ENCODE data around the gene KBTBD7.

The KBTBD7 gene, protein sequence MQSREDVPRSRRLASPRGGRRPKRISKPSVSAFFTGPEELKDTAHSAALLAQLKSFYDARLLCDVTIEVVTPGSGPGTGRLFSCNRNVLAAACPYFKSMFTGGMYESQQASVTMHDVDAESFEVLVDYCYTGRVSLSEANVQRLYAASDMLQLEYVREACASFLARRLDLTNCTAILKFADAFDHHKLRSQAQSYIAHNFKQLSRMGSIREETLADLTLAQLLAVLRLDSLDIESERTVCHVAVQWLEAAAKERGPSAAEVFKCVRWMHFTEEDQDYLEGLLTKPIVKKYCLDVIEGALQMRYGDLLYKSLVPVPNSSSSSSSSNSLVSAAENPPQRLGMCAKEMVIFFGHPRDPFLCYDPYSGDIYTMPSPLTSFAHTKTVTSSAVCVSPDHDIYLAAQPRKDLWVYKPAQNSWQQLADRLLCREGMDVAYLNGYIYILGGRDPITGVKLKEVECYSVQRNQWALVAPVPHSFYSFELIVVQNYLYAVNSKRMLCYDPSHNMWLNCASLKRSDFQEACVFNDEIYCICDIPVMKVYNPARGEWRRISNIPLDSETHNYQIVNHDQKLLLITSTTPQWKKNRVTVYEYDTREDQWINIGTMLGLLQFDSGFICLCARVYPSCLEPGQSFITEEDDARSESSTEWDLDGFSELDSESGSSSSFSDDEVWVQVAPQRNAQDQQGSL

DNA sequence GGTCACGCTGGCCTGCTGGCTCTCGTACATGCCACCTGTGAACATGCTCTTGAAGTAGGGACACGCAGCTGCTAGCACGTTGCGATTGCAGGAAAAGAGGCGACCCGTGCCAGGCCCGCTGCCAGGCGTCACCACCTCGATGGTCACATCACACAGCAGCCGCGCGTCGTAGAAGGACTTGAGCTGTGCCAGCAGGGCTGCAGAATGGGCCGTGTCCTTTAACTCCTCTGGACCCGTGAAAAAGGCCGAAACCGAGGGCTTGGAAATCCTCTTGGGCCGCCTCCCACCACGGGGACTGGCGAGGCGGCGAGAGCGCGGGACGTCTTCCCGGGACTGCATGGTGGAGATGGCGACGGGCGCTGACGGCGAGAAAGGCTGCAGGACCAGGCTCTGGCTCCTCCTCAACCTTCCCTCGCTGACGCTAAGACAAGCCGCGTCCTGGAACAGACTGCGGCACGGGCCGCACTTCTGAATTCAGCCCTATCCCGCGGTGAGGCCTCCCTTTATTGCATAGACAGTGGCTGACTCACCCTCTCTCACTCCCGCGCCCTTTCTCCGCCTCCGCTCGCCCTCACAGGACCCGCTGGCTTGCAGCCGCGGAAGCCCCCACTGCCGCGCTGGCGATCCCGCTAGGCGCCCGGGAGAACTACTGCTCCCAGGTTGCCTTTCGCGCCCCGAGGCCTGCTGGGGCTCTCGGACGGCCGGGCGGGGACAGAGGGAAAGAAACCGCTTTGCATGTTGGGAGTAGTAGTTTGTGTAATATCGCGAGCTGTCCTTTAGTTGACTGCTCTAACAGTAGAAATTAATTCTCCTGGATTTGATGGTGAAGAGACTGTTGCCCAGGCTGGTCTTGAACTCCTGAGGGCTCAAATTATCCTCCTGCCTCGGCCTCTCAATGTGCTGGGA is at the start of gene KBTBD7:
TSS of gene KBTBD7 (minus strand) at position 651 of the 906 bp plus-strand sequence. CDS start at position 339, 312 bp downstream.
- peak; percentile 93 for DNase-seq

DNA sequence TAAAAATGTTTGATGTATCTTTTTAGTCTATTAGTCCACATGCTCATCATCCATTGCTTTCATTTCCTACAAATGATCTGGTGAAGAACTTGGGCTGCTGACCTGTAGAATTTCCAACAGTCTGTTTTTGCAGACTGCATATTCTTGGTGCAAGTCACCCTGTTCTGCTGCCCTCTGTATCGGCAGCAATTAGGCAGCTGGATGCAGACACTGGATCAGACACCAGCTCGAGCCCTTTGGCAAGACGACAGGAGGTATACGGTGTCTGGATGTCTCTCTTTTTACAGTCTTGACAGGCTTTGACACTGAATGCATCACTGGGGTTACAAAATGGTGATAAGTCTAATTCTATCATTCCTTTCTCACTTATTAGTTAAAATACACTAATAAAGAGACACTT is 47.3 kb upstream of the KBTBD7 start:
- no peak for DNase-seq

DNA sequence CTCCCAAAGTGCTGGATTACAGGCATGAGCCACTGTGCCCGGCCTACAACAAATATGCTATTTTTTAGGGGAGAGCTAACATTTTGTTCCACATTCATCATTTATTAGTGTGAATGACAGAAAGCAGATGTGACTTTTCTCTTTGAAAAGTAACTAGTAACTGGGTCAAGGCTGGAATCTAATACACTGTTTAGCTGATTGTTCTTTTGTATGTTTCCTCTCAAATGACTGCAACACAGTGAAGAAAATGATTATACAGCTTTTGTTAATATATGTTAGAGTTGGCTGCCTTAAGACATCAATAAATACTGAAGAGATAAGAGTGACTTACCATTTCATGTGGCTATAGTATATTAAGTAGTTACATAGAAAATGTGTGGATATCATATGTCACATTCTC is 42.0 kb upstream of the KBTBD7 start:
- DNase-seq: no peak

DNA sequence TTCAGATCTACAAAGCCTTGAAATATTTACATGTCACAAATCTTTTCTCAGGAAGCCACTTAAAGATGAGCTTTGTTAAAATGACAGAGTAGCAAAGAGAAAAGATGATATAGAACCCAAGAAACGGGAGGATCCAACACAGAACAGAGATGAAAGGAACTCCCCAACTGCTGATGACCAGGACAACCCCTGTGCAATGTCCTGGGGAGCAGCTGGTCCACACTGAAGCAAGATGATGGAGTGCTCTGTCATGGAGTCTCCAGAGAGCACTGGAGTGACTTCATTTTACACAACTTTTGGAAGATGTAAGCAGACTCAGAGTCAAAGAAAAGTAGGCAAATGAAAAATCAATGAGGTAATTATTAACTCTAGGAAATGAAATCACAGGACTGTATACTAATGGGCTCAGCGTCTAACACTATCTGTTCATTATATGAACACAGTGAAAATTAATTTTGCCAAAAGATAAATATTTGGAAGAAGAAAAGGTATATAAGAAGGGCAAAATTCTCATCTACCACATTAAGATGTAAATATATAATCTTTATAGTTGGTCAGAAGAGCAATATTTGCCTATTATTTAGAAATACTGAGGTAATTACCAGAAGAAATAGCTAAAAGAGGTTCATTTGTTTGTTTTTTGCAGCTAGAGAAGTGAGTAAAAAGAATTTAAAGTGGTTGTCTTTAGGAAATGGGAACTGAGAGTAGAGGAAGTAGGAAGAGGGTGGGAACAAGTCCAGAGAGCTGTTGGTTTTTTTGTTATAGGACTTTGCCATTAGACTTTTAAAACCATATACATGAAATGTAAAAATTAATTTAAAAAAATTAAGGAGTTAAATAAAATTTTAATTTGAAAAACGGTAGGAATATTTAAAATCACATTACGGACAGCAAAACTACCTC is 38.5 kb upstream of the KBTBD7 start:
- no peak for DNase-seq

DNA sequence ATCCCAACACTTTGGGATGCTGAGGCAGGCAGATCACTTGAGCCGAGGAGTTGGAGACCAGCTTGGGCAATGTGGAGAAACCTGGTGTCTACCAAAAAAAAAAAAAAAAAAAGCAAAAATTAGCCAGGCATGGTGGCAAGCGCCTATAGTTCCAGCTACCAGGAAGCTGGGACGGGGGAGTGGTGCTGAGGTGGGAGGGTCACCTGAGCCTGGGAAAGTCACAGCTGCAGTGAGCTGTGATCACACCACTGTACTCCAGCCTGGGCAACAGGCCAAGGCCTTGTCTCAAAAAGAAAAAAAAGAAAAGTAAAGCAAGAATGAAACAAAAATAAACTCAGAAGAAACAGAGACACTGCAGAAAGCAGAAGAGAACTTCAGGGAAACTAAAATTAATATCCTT is 37.4 kb upstream of the KBTBD7 start:
- DNase-seq: no peak

DNA sequence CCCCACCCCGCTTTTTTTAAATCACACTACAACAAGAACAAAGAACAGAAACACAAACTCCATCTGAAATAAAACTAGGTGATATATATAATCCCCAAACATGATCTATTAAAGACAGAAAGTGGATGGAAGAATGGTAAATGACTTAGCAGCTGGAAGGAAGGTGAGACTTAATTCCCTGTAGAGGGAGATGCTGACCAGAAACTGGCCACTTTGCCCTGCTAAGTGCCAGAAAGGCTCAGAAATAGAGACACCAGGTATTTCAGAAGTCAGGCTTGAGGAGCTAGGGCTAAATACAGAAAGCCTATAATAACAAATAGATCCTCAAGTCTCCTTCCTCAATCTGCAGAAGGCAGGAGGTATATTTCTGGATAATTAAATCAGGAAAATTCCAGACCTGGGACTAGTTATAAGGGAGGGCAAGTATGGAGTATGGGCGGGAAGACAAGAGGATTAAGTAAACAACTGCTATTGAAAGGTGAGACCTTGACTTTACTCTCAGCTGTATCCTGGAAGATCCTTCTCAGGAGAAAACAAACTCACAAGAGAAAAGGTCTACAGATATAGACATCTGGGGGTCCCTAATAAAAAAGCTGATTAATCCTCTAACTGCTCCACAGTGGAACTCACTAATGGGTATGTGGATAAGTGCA is 36.8 kb upstream of the KBTBD7 start:
- DNase-seq: no peak

DNA sequence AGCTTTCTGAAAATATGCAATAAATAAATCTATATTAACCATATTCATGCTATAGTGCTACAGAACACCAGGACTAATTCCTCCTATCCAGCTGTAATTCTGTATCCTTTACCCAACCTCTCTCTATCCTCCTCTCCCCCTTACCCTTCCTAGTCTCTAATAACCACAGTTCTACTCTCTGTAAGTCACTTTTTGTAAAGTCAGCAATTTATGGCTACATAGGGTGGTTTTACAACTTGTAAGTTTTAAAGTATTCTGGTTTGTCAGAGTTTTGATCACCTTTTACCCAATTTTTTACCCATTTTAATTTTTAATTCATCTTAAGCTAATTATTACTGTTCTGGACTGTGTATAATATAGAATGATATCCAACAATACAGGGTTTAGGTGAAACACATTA is 35.0 kb upstream of the KBTBD7 start:
- no peak for DNase-seq

DNA sequence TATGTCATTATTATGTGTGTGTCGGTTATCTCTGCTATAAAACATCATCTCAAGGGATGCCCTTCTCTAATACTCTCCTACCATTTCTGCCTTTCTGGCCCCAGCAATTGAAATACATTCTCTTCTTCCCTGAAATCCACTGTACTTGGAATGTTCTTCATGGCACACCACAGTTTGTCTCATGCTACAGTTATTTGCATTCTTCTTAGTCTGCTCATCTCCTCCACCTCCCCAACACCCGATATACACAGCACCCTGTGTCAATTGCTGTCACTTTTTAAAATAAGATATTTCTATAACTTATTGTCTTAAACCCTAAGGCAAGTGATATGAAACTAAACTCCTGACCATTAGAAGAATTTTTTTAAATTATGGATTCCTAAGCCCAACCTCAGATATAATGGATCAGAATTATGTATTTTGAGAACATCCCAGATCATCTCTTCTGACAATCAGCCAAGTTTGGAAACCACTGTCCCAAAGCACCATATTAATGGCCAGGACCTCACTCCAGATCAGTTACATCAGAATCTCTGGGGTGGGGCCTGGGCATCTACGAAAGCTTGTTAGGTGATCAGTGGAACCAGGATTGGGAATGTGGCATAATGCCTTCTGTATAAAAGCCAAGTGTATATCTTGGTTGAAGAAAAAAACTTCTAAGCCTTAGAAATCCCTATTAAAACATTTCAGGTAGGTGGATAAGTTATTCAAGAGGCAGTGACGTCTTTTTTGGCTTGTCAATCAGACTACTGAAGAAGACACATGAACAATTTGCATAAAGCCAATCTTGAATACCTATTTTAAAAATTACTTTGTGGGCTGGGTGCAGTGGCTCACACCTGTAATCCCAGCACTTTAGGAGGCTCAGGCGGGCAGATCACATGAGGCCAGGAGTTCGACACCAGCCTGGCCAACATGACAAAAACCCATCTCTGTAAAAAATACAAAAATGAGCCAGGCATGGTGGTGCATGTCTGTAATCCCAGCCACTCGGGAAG is 30.0 kb upstream of the KBTBD7 start:
- DNase-seq: no peak

DNA sequence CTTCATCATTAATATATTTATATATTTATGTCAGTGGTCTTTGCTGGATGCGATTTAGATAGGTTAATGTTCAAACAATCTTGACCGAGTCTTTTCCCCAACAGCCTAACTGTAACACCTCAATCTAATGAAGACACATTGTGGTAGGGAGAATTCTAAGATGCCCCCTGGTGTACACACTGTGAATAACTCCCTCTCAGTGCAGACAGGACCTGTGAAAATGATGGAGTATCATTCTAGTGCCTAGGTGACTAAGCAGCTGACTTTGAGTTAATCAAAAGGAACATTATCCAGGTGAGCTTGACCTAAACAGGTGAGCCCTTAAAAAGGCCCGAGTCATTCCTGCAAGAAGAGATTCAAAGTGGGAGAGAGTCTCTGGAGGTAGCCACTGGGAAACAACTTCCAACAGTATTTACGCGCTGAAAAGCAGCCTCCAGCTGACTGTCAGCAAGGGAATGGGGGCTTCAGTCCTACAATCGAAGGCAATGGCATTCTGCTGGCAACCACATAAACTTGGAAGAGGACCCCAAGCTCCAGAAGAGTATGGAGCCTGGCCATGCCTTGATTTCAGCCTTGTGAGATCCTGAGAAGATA is 28.0 kb upstream of the KBTBD7 start:
- DNase-seq: peak; percentile 62

DNA sequence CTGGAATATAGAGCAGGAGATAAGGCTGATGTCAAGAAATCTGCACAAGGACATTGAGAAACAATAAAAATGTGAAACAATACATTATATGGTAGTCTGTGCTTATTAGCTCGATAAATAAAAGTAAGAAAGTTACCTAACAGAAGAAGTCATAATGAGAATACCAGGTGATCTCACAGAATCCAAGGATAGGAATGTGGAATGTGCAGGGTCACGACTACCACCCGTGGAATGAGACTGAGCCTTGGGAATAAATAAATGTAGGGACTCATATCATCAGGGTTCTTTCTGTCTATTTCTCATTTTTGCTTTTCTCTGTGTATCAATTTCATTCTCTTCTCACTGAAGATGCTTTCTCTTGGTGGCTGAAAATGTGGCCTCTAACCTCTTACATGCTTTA is 26.0 kb upstream of the KBTBD7 start:
- DNase-seq: no peak

DNA sequence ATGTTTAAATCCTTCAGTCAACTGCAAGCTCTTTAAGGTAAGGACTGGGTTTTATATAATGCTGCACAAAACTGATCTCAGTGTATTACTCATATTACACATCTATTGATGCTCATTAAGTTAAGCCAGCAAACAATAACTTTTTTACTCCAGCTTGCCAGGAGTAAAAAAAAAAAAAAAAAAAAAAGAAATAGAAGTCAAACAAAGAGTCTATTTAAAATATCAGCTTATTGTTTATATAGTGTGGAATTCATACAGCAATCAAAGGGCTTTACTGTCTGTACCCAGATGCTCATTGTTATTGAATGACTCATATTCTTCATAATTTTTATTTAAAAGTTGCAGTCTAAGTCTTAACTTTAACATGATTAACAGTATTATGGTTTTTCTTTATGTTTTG is 21.8 kb upstream of the KBTBD7 start:
- no peak for DNase-seq

DNA sequence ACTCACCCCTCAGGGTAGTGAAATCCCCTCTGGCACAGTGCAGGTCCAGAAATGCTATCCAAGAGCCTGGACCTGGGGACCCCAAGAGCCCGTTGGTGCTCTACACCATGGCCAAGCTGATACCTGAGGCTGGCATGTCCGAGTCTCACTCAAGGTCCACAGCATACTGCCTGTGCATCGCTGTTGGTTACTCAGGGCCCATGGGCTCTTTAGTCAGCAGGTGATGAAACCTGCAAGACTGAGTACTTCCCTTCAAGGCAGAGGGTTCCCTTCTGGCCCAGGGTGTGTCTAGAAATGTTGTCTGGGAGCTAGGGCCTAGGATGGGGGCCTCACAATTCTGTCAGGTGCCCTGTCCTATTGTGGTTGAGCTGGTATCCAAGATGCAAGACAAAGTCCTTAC is 19.6 kb upstream of the KBTBD7 start:
- no peak for DNase-seq

DNA sequence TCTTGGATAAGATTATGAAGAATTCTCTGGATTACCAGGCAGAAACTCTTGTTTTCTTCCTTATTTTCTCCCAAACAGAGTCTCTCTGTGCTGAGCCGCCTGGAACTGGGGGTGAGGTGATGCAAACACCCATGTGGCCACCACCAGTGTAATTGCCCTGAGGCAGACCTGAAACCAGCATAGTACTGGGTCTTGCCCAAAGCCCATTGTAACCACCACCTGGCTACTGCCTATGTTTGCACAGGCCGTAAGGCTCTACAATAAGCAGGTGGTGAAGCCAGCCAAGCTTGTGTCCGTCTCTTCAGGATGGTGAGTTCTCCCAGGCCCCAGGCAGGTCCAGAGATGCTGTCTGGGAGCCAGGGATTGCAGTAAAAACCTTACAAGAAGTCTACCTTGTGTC is 18.9 kb upstream of the KBTBD7 start:
- no peak for DNase-seq

DNA sequence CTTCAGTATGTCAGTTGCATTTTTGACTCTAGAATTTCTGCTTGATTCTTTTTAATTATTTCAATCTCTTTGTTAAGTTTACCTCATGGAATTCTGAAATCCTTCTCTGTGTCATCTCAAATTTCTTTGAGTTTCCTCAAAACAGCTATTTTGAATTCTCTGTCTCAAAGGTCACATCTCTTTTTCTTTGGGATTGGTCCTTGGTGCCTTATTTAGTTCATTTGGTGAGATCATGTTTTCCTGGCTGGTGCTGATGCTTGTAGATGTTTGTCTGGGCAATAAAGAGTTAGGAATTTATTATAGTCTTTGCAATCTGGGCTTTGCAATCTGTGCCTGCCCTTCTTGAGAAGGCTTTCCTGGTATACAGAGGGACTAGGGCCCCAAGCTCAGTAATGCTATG is 18.5 kb upstream of the KBTBD7 start:
- DNase-seq: no peak

DNA sequence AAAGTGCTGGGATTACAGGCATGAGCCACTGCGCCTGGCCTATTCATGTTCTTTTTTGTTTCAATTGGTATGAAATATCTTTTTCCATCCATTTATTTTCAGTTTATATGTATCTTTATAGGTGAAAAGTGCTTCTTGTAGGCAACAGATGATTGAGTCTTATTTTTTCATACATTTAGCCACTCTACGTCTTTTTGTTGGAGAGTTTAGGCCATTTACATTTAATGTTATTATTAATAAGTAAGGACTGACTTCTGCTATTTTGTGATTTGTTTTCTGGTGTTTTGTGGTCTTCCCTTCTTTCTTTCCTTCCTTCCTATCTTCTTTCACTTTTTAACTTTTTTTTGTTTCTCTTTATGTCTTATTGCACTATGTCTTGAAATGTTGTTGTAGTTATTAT is 16.7 kb upstream of the KBTBD7 start:
- DNase-seq: no peak

DNA sequence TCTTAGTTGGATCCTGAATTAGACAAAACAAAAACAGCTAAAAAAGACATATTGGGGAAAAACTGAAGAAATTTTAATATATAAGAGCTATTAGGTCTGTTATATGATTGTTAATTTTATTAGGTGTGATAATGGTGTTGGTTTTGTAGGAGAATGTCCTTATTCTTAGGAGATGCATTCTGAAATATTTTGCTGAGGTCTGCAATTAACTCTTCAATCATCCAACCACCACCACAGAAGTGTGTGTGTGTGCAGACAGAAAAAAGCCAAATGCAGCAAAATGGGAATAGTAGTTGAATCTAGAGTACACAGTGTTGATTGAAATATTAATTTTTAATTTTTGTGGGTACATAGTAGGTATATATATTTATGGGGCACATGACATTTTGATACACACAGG is 12.1 kb upstream of the KBTBD7 start:
- DNase-seq: no peak

DNA sequence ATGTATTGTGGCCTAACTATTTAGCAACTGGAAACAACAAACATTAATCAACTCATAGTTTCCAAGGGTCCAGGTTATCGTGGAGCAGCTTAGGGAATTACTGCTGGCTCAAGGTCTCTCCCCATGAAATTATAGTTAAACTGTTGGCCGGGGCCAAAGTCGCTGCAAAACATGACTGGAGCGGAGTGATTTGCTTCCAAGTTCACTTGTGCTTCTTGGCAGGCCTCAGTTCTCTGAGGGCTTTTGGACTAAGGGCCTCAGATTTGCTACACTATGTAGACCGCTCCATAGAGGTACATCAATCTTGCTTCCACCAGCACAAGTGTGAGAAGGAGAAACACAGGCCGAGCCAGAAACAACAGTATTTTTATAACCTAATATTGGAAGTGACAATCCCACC is 9.4 kb upstream of the KBTBD7 start:
- no peak for DNase-seq

DNA sequence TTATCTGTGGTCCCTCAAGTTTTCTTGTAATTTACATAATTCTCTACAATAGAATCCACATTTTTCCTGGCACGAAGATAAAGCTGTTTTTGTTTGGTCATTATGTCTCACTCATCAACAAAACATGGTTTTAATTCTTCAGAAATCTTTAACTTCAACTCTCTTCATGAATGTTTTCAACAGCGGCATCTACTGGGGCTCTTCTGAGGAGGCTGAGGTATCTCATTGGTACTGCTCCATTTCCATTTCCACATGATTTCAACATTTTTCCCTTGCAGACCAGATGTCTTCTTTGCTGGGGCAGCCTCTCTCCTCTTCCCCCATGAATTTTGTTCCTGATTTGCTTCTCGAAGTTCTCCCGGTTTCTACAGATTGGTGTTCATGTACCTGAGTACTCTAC is 5.8 kb upstream of the KBTBD7 start:
- DNase-seq: no peak

DNA sequence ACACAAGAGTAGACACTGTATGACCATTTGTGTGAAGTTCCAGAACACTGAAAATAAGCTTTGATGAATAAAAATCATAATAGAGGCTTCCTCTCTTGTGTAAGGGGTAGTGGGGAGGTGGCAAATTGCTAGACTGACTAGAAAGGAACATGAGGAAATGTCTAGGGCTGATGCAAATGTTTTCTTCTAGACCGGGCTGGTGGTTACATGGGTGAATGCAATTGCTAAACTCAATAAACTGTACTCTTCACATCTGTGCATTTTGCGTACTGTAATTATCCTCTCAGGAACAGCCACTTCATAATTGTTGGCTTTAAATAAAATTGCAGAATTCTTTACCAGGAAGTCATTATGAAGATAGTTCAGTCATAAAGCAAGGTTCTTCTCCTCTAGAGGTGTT is 5.2 kb upstream of the KBTBD7 start:
- no peak for DNase-seq

DNA sequence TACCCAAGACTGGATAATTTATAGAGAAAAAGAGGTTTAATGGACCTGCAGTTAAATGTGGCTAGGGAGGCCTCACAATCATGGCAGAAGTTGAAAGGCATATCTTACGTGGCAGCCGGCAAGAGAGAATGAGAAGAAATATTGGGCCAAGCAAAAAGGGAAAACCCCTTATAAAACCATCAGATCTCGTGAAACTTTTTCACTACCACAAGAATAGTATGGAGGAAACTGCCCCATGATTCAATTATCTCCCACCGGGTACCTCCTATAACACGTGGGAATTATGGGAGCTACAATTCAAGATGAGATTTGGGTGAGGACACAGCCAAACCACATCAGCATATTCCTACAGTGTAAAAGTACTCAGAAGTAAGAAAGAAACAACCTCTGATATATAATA is 4.7 kb upstream of the KBTBD7 start:
- DNase-seq: no peak
